Nephron (organoid): Measurements from ENCODE around the gene INTS1.

Source experiments
- H3K27ac Mint-ChIP-seq, 3 experiments: 2 replicates each; pipeline ENCODE4 v1.8.0; 2020; ENCODE audit warnings: mixed read lengths in 3 of 3, mild to moderate bottlenecking in 2 of 3, moderate library complexity in 1 of 3
- H3K27me3 Mint-ChIP-seq: 2 replicates; pipeline ENCODE4 v1.8.0; 2021; ENCODE audit warnings: low read depth, mild to moderate bottlenecking, moderate library complexity, mixed read lengths
- H3K36me3 Mint-ChIP-seq: 2 replicates; pipeline ENCODE4 v1.8.0; 2020; ENCODE audit warnings: low read depth, mixed read lengths
- H3K4me1 Mint-ChIP-seq: 2 replicates; pipeline ENCODE4 v1.8.0; 2020; ENCODE audit warnings: mixed read lengths
- H3K4me3 Mint-ChIP-seq, 3 experiments: 2 replicates each; pipeline ENCODE4 v1.8.0; 2020; ENCODE audit warnings: mild to moderate bottlenecking in 3 of 3, mixed read lengths in 3 of 3, moderate library complexity in 2 of 3
- H3K9me3 Mint-ChIP-seq: 2 replicates; pipeline ENCODE4 v1.8.0; 2020; ENCODE audit warnings: mixed read lengths
- TF ChIP-seq, protein P1 (sequence below), 3 experiments: fragments of 200-600 bp; sonication (generic); IDR thresholded peaks; one replicate each; pipeline ENCODE4 v1.5.0; 2021; ENCODE audit warnings: antibody characterized with exemption in 3 of 3; ENCODE audit not compliant: unreplicated experiment in 3 of 3

Gene INTS1

GRCh38 chr7:1421946-1422345 is 82.2 kb downstream of the INTS1 start:
- Mint-ChIP-seq H3K4me3 (no peak overlapping the region), H3K27me3 (peaks cover 36% of the 10 kb centered on the region), H3K4me1 (peaks cover 5% of the 10 kb centered on the region), H3K9me3 (no peaks in the 10 kb centered on the region), H3K36me3 (no peaks in the 10 kb centered on the region), H3K27ac (no peak overlapping the region)
- TF ChIP-seq, protein P1, sequence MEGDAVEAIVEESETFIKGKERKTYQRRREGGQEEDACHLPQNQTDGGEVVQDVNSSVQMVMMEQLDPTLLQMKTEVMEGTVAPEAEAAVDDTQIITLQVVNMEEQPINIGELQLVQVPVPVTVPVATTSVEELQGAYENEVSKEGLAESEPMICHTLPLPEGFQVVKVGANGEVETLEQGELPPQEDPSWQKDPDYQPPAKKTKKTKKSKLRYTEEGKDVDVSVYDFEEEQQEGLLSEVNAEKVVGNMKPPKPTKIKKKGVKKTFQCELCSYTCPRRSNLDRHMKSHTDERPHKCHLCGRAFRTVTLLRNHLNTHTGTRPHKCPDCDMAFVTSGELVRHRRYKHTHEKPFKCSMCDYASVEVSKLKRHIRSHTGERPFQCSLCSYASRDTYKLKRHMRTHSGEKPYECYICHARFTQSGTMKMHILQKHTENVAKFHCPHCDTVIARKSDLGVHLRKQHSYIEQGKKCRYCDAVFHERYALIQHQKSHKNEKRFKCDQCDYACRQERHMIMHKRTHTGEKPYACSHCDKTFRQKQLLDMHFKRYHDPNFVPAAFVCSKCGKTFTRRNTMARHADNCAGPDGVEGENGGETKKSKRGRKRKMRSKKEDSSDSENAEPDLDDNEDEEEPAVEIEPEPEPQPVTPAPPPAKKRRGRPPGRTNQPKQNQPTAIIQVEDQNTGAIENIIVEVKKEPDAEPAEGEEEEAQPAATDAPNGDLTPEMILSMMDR (IDR thresholded peaks at IDR 0.05; ENCODE audit: unreplicated experiment in 3 of 3) = no peak

DNA sequence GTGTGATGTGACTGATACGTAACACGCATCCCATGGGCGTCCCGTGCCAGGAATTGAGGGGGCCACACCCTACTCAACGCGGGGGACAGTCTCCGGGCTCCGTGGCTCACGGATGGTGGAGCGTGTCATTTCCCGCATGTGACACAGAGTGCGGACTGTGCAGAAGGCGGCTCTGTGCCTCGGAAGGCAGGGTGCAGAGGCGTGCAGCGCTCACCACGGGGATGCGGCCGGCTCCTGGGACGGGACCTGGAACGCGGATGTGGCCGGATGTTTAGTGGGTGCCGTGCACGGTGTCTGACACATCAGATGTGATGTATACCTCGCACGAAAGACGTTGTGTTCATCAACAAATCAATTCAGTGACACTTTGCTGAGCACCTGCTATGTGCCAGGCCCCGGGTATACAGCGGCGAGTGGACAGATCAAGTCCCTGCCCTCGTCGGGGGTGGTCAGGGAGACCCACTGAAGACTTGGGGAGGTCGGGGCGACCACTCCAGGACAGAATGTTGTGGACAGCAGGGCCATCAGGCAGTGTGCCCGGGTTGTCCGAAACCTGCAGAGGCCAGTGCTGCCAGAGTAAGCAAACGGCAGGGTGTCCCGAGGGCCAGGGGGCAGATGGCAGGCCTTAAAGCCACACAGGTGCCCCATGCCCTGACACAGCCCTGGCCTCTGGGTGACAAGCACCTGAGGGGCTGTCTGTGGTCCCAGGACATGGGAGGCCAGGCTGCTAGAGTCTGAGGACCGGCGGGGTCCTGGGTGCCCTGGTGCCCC is 83.0 kb downstream of the INTS1 start:
- Mint-ChIP-seq H3K4me1 (peaks cover 5% of the 10 kb centered on the region), H3K27me3 (peaks cover 42% of the 10 kb centered on the region), H3K36me3 (no peaks in the 10 kb centered on the region), H3K4me3 (no peak overlapping the region), H3K9me3 (no peaks in the 10 kb centered on the region), H3K27ac (no peak overlapping the region)
- TF ChIP-seq, protein P1 (IDR thresholded peaks at IDR 0.05; ENCODE audit: unreplicated experiment in 3 of 3) = no peak
